HG03066 (cell line): Measurements from ENCODE around the gene SORCS2.

ENCODE experiments used
- ATAC-seq: cut with Tn5 transposase; IDR thresholded peaks from one replicate; pipeline ENCODE4 v1.9.1; 2021; ENCODE audit warnings: low read depth; ENCODE audit not compliant: unreplicated experiment

SORCS2 gene

DNA sequence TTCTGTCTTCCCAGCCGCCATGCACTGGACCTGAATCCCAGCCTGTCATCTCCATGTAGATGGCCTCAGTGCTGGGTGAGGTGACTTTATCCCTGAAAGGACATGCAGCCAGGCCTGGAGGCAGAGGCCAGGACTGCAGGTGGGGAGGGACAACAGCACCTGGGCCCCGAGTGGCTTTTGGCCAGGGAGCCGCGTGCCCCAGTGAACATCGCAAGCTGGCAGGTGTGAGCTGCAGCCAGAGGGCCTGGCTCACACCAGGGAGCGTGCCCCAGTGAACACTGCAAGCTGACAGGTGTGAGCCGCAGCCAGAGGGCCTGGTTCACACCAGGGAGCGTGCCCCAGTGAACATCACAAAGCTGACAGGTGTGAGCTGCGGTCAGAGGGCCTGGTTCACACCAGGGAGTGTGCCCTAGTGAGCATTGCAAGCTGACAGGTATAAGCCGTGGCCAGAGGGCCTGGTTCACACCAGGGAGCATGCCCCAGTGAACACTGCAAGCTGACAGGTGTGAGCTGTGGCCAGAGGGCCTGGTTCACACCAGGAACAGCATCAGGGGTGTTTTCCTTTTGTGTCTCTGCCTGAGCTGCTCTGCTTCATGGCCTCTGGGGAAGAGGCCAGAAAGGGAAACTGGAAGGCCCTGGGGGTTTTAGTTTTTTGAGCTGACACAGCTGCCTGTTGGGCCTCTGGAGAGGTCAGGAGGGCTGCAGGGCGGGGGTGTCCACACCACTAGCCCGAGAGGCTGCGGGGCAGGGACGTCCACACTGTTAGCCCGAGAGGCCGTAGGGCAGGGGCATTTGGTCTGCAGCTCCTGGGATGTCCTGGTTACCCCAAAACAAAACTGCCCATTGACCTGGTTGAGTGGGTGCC, 265.1 kb downstream of the SORCS2 start:
- ATAC-seq: no peak

DNA sequence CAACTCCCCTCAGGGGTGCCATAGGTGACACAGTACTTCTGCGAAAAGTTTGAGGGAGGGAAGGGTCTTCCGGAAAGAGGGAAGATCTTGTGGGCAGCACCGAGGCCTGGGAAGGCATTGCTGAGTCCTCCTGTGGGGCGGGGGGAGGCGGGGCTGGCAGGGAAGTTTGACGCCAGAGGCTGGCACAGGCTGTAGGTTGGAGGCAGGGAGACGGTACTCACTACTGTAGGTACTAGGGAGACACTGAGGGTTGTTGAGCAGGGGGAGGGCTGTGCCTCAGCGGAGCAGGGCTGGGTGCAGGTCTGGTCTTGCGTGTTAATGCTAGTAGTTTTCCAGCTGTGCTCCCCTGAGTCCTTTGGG, 265.7 kb downstream of the SORCS2 start:
- ATAC-seq: no peak

GRCh38 chr4:7458477-7458876, 266.1 kb downstream of the SORCS2 start:
- ATAC-seq: no peak

DNA sequence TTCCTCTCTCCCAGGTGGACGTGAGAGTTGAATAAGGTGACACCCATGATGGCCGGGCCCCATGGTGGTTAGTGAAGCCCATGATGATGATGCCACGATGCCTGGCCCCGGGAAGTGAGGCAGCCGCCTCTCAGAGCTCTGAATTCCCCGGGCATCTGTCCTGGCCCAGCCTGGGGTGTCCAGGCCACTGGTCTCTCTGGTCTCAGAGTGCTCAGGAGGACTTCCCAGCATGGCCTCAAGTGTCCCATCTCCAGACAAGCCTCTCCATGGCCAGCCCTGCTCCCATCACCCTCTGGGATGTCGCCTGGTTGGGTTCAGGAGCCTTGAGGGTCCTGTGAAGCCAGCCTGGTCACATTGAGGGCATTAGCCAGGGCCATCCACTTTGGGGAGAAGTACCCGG, 267.1 kb downstream of the SORCS2 start:
- ATAC-seq: no peak

- no peak for ATAC-seq
These were observed 268.2 kb downstream of the SORCS2 start for GRCh38 chr4:7460566-7460965.

GRCh38 chr4:7461230-7461629, 268.9 kb downstream of the SORCS2 start:
- no peak for ATAC-seq

- ATAC-seq: no peak
These were observed 270.2 kb downstream of the SORCS2 start for GRCh38 chr4:7462509-7462971.

DNA sequence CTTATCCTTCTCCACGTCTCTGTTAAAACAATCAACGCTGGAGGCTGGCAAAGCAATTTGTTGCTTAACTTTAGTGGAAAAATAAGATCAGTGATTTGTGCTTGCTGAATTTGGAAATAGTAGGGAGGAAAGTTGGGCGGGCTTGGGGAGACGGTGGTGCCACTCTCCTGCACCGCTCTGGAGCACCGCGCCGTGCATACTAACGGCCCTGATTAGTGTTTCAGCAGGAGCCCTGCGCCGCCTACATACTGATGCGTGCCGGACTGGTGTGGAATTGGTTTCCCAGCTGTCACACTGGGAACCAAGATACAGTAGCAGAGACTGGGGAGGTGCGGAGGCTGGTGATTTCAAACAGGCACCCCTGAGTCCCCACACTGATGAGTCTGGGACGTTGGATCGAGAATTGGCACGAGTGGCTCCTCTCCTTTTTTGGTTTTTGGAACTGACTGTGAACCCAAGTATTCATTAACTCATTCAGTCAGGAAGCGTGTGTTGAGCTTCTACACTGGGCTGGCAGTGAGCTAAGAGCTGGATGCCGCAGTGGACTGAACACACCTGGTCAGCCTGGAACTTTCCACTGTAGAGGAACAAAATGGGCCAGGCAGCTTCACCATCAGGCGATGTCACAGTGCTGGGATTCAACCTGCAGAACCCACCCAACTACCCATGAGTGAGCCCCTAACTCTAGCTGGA, 271.4 kb downstream of the SORCS2 start:
- ATAC-seq: no peak

GRCh38 chr4:7464259-7464655, 271.9 kb downstream of the SORCS2 start:
- ATAC-seq: no peak

DNA sequence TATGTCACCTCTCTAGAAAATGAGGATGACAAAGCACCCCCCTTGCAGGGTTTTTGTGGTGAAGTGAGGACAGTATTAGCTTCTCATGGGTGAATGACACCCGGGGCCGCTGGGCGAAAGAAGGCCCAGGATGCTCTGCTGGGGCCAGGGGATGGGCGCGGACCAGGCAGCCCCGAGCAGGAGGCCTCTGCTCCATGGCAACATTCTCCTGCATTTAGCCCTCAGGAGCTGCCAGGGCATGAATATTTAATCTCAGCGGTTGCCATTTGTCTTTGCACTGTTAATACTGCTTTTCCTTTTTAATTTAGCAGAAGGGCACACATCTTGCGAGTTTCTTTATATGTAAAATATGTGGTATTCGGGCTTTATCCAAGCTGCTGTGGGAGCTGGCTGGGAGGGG, 272.7 kb downstream of the SORCS2 start:
- ATAC-seq: no peak

GRCh38 chr4:7466215-7466614, 273.9 kb downstream of the SORCS2 start:
- no peak for ATAC-seq

GRCh38 chr4:7466904-7467303, 274.6 kb downstream of the SORCS2 start:
- no peak for ATAC-seq

DNA sequence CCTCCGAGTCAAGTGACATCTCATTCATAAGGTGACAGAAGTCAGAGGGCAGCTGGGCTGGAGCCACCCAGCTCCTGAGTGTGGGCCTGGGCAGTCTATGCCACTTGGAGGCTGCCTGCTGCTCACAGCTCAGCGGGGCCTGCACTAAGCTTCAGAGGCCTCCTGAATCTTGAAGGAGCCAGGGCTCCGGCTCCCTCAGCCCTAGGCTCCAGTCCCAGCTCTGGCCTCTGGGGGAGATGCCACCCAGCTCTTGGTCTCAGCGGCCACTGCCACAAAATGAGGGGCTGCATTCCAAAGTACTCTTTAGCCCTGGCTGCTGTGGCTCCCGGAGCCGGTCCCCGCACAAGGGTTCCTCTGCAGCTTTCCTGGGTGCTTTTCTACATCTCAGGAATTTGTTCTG, 275.1 kb downstream of the SORCS2 start:
- no peak for ATAC-seq

GRCh38 chr4:7469023-7469422, 276.7 kb downstream of the SORCS2 start:
- ATAC-seq: no peak

DNA sequence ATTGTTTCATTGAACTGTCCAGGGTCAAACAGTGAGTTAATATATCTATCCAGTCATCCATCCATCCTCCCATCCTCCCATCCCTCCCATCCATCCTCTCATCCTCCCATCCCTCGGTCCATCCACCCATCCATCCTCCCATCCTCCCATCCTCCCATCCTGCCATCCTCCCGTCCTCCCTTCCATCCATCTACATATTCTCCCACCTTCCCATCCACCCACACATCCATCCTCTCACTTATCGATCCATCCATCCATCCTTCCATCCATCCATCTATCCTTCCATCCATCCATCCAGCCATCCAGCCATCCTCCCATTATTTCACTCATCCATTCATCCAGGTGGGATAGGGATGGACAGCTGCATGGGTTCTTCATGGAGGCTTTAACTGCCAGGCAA, 277.8 kb downstream of the SORCS2 start:
- ATAC-seq: no peak

- no peak for ATAC-seq
These were observed 278.3 kb downstream of the SORCS2 start for GRCh38 chr4:7470522-7471128.

- ATAC-seq: no peak
These were observed 280.2 kb downstream of the SORCS2 start for GRCh38 chr4:7472442-7473013.

DNA sequence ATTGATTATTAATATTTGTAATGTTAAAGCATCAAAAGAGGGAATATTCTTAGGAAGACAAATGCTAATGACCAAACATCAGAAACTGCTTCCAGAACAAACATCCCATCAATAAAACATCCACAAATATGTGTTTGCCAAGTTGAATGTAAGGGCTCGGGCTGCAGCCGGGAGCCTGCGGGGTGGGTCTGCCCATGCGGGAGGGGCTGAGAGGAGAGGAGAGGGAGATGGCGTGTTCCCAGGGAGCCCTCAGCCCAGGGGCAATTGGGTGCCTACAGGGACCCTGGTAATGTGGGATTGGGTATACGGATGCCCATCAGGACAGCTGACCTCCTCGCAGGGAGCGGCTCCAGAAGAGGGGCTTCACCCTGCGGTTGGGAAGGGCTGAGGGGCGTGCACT, 280.7 kb downstream of the SORCS2 start:
- ATAC-seq: no peak

DNA sequence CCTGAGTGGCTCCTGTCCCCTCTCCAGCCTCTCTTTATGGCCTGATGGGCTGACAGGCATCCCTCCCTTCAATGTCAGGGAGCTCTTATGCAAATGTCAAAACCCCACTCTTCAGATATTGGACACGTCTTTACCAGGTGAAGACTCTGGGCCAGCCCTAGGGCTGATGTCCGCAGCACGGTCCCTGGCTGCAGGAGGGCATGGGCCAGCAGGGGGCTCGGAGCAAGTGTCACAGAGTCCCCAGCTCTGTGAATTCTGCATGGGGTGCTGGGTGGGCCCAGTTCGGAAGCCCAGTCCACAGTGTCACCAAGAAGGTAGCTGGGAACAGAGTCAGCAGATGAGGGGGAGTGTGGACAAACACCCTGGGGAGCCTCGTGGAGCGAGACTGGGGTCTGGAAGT, 282.0 kb downstream of the SORCS2 start:
- no peak for ATAC-seq

DNA sequence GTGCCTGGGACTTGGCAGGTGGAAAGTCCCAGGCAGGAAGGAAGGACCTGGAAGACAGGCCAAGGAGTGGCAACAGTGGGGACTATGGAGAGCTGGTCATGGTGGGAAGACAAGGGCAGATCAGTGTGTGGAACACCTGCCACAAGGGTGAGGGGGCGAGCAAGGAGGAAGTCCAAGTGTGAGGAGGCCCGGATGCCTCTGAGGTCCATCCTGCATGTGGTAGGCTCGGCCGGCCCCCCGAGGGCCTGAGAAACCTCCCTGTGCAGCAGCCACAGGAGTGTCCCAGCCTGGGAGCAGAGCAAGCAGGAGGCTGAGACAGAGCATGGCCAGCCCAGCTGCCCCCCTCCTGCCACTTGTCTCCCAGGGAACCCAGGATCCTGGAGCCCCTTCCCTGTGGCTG, 282.9 kb downstream of the SORCS2 start:
- no peak for ATAC-seq

- ATAC-seq: no peak
These were observed 284.5 kb downstream of the SORCS2 start for GRCh38 chr4:7476820-7477219.
